ENCODE data around the gene SUPT7L. TPM values are rescaled to one million over a fixed set of nuclear protein-coding genes. Genes with fewer than 3 reads are reported as not detected.

SUPT7L gene
- total and polyA plus RNA-seq, 2 of the 4 experiments (the other 2 are of a cell fraction) = 16.7 to 33.4 TPM

DNA sequence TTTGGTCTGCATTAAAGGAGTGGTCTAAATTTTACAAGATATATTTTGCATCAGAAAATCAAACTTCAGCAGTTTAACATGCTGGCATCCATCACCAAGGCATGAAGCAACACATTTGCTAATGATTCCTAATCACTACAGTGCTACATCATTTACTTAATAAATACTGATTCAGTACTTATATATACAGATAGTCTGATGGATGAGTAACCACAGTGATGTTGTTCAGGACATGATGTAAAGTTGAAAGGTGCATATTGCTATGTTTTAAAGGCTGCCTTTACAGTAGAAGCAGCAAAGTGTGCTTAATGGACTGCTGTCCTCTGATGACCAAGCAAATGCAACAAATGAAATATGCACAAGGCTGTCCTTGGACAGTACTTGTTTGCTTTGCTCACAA is 11.1 kb downstream of the SUPT7L start:
- ChIA-PET CTCF (no interaction called here), POLR2A (ENCODE audit: unreplicated experiment) (no interaction called here)
- dilution Hi-C loops (cut with HindIII; ENCODE audit: low sequenced_read_pairs, unreplicated experiment) = no loop called here

More for the DNA sequence above, 11.1 kb downstream of the SUPT7L start:
- H2BK15ac ChIP-seq (ENCODE audit: low read depth, low read length) = no peak overlapping the region
- no peak overlapping the region for H2AK5ac ChIP-seq (ENCODE audit: low read depth, low read length)
- H3K23ac ChIP-seq (ENCODE audit: low read depth, low read length) = no peak overlapping the region
- H2BK20ac ChIP-seq (ENCODE audit: low read depth, low read length) = no peak overlapping the region
- H2AK9ac ChIP-seq (replicated peaks; ENCODE audit: low read depth, low read length, poor library complexity) = no peak overlapping the region
- in situ Hi-C loops (cut with MboI; ENCODE audit: low sequenced_read_pairs) (no loop called here), intact Hi-C loops (cut with micrococcal nuclease) (no loop called here)
- H2AFZ ChIP-seq (replicated peaks; ENCODE audit: low read length, poor library complexity) = no peak overlapping the region
- H3K9ac ChIP-seq (ENCODE audit: low read depth, low read length) = no peak overlapping the region
- no peak overlapping the region for H3K4me3 ChIP-seq (ENCODE audit: insufficient read depth, low read depth, low read length)
- no peak overlapping the region for H4K91ac ChIP-seq (ENCODE audit: insufficient read depth, low read depth, low read length)
- H3K27ac ChIP-seq (ENCODE audit: insufficient read depth, low read length) = no peak overlapping the region
- peaks cover 3 to 7% of the 10 kb centered on the region in 2 experiments; a peak in 2 of 4 replicates for H3K79me1 ChIP-seq (ENCODE audit: low read depth in 1 of 2, low read length in 2 of 2)
- H3K18ac ChIP-seq (ENCODE audit: low read depth, low read length) = no peak overlapping the region
- H3K14ac ChIP-seq (replicated peaks; ENCODE audit: low read depth, low read length) = no peak overlapping the region
- H3K4me2 ChIP-seq (ENCODE audit: low read depth, low read length) = no peak overlapping the region
- peaks cover 47% of the 10 kb centered on the region for H3K36me3 ChIP-seq (ENCODE audit: control insufficient read depth, insufficient read depth, low read length)
- no peak overlapping the region for H2BK120ac ChIP-seq (ENCODE audit: low read depth, low read length)
- no peak overlapping the region for H4K8ac ChIP-seq (ENCODE audit: low read depth in 2 of 2, low read length in 2 of 2)
- ATAC-seq (ENCODE audit: low read depth) = no peak
- H3K9me1 ChIP-seq (ENCODE audit: insufficient read depth, low read length) = peaks cover 5% of the 10 kb centered on the region
- H3K4ac ChIP-seq (ENCODE audit: low read depth, low read length) = no peak overlapping the region
- no peak overlapping the region for H3K56ac ChIP-seq (ENCODE audit: extremely low read depth, insufficient read depth, low read length)
- no peak overlapping the region for H4K5ac ChIP-seq (ENCODE audit: low read depth, low read length)
- H3K9me3 ChIP-seq (ENCODE audit: control insufficient read depth, insufficient read depth, low read length) = no peaks in the 10 kb centered on the region
- H3K27me3 ChIP-seq (ENCODE audit: control insufficient read depth, insufficient read depth, low read length) = no peaks in the 10 kb centered on the region
- DNase-seq = no peak
- peaks cover 4% of the 10 kb centered on the region; the same call in 1 of the 2 replicates for H4K20me1 ChIP-seq (ENCODE audit: insufficient read depth, low read length)
- no peak overlapping the region for H2BK5ac ChIP-seq (ENCODE audit: low read depth, low read length, poor library complexity, severe bottlenecking)
- no TSS peak for BruUV-seq (replicated peaks)
- TF ChIP-seq MXI1 (IDR thresholded peaks at IDR 0.05; ENCODE audit: borderline replicate concordance, low read depth, low read length) (no peak), SMC3 (IDR thresholded peaks at IDR 0.05; ENCODE audit: low read depth, low read length) (no peak), RFX5 (IDR thresholded peaks at IDR 0.05; ENCODE audit: low read depth, low read length) (no peak), BHLHE40 (IDR thresholded peaks at IDR 0.05; ENCODE audit: low read depth, low read length) (no peak), POLR2A (IDR thresholded peaks at IDR 0.05; ENCODE audit: low read depth, low read length) (no peak), RCOR1 (IDR thresholded peaks at IDR 0.05; ENCODE audit: insufficient replicate concordance, low read length) (no peak), CHD1 (IDR thresholded peaks at IDR 0.05; ENCODE audit: low read depth, low read length) (no peak)
- TF ChIP-seq, protein P1, sequence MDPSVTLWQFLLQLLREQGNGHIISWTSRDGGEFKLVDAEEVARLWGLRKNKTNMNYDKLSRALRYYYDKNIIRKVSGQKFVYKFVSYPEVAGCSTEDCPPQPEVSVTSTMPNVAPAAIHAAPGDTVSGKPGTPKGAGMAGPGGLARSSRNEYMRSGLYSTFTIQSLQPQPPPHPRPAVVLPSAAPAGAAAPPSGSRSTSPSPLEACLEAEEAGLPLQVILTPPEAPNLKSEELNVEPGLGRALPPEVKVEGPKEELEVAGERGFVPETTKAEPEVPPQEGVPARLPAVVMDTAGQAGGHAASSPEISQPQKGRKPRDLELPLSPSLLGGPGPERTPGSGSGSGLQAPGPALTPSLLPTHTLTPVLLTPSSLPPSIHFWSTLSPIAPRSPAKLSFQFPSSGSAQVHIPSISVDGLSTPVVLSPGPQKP (IDR thresholded peaks at IDR 0.05; ENCODE audit: borderline replicate concordance, low read depth, low read length) = no peak
- no peaks in the 10 kb centered on the region; the same call in 1 of the 2 replicates for H3K4me1 ChIP-seq (ENCODE audit: control insufficient read depth, insufficient read depth, low read length)
